ENCODE measurements around the gene ZNF24. TPM values are rescaled to one million over a fixed set of nuclear protein-coding genes. Genes with fewer than 3 reads are reported as not detected.

ZNF24 gene
- total RNA-seq, 3 donors from 2014 or later = 39.0 to 79.0 (median 52.8) TPM

GRCh38 chr18:35289293-35289692 is 54.9 kb downstream of the ZNF24 start:
- intact Hi-C loops (cut with DNase I; ENCODE audit: low total_unique reads) = no loop called here
- H3K27ac ChIP-seq = peak overlapping the region; percentile 94 to 95

DNA sequence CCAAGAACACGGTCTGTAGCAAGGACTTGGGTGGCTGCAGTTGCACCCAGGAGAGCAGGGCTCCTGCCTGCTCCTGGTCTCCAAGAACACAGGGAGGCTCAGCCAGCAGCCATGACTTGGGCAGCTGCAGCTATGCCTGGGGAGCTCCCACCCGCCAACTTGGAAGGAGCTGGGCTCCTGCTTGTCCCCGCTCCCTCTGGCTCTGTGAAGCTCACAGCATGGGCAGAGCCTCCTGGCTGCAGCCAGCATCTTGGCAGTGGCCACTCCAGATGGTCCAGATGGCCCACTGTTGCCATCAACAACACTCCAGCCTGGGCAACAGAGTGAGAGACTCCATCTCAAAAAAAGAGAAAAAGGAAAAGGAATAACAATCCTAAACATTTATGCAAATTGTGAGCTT is 59.4 kb downstream of the ZNF24 start:
- intact Hi-C loops (cut with DNase I; ENCODE audit: low total_unique reads) = no loop called here
- no peaks in the 10 kb centered on the region for H3K36me3 ChIP-seq
- no peaks in the 10 kb centered on the region for H3K9me3 ChIP-seq
- TF ChIP-seq POLR2A (IDR thresholded peaks at IDR 0.05) = no peak
- TF ChIP-seq CTCF (IDR thresholded peaks at IDR 0.05) = no peak
- no peak for TF ChIP-seq POLR2AphosphoS5 (IDR thresholded peaks at IDR 0.05)
- no peaks in the 10 kb centered on the region for H3K27me3 ChIP-seq
- no peak for DNase-seq (ENCODE audit: low spot score in 2 of 2)
- H3K4me3 ChIP-seq = no peak overlapping the region
- no peaks in the 10 kb centered on the region for H3K4me1 ChIP-seq
- no peak overlapping the region for H3K27ac ChIP-seq

More at GRCh38 chr18:35289293-35289692, 54.9 kb downstream of the ZNF24 start:
- no peak for TF ChIP-seq POLR2AphosphoS5 (IDR thresholded peaks at IDR 0.05)
- Histone ChIP-seq H3K4me3 (peak overlapping the region; percentile 60 to 98 (median 79)), H3K4me1 (no peaks in the 10 kb centered on the region), H3K27me3 (no peaks in the 10 kb centered on the region), H3K9me3 (no peaks in the 10 kb centered on the region), H3K36me3 (no peaks in the 10 kb centered on the region)
- no peak for DNase-seq (ENCODE audit: low spot score in 2 of 2)

DNA sequence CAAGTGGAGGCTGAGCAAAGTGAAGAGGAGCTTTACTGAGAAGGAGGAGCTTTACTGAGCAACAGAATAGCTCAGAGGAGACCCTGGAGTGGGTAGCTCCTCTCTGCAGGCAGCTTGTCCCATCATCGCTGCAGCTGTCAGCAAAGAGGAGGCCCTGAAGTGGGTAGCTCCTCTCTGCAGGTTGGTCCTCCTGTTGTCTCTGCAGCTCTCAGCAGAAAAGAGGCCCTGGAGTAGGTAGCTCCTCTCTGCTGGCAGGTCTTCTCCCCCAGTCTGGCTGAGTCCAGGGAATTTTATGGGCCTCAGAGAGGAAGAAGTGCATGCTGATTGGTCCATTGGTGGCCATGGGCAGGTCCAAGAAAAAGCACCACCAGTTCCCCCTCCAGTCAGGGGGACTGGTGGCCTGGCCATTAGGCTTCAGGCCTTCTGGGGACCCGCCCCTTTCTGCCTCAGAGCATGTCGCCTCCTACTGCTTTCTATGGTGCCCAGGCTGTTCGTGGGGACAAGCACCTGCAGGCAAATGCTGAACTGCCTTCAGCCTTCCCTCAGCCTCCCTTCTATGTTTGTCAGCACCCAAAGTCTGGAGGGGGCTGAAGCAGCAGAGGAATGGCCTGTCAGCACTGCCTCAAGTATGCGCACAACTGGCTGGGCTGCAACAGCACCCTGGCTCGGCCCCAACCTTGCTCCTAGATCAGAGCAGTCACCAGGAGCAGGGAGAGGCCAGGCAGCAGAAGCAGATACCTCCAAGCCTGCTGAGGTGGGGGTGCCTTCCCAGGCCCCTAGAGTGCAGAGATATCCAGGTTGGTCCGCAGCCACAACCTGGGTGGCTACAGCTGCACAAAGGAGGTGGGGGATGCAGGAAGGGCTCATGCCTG is 60.1 kb downstream of the ZNF24 start:
- TF ChIP-seq CTCF (IDR thresholded peaks at IDR 0.05) (no peak), POLR2AphosphoS5 (IDR thresholded peaks at IDR 0.05) (no peak), POLR2A (IDR thresholded peaks at IDR 0.05) (no peak)
- Histone ChIP-seq H3K27ac (no peak overlapping the region), H3K9me3 (no peaks in the 10 kb centered on the region), H3K27me3 (no peaks in the 10 kb centered on the region), H3K4me1 (no peaks in the 10 kb centered on the region), H3K4me3 (no peak overlapping the region), H3K36me3 (no peaks in the 10 kb centered on the region)
- DNase-seq (ENCODE audit: low spot score in 2 of 2) = no peak
- intact Hi-C loops (cut with DNase I; ENCODE audit: low total_unique reads) = no loop called here

DNA sequence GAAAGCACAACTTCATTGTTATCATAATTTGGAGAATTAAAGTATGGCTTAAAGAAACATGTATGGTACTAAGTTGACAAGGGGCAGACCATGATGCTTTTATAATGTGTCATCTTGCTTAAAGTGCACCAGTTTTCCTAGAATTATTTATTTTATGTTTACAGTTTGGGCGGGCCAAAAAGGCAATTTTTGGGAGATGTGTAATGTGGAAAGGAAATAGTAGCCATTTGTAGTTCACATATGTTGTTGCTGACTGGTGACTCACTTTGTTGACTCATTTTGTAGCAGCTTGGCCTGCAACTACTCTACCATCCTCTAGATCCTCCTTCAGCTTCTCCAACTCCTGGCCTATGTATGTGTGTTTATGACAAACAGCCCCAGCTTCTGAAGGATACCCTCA is 61.9 kb downstream of the ZNF24 start:
- no peak for DNase-seq (ENCODE audit: low spot score in 2 of 2)
- no peaks in the 10 kb centered on the region for H3K27me3 ChIP-seq
- H3K36me3 ChIP-seq = no peaks in the 10 kb centered on the region
- no peak overlapping the region for H3K27ac ChIP-seq
- no peaks in the 10 kb centered on the region for H3K9me3 ChIP-seq
- no peak overlapping the region for H3K4me3 ChIP-seq
- TF ChIP-seq POLR2A (IDR thresholded peaks at IDR 0.05) (no peak), CTCF (IDR thresholded peaks at IDR 0.05) (no peak), POLR2AphosphoS5 (IDR thresholded peaks at IDR 0.05) (no peak)
- intact Hi-C loops (cut with DNase I; ENCODE audit: low total_unique reads) = no loop called here
- no peaks in the 10 kb centered on the region for H3K4me1 ChIP-seq

Other genes starting within 250 kb of the ZNF24 start
- 10 to 100 TPM; 27.2 to 44.5 (median 38.0) TPM for gene ZNF397, start 103.4 kb downstream of the ZNF24 start, total RNA-seq
- gene ZSCAN30, start 54.2 kb downstream of the ZNF24 start, total RNA-seq = 10 to 100 TPM; 12.5 to 33.2 (median 21.3) TPM
- 1 to 10 TPM; 2.4 to 7.8 (median 4.3) TPM for gene ZNF396, start 32.9 kb upstream of the ZNF24 start, total RNA-seq
- gene INO80C, start 153.5 kb upstream of the ZNF24 start, total RNA-seq = 10 to 100 TPM in 1 of 3 donors, 1 to 10 TPM in 2; 5.9 to 14.7 (median 6.7) TPM
- gene GALNT1, start 237.3 kb upstream of the ZNF24 start, total RNA-seq = 10 to 100 TPM; 34.9 to 60.9 (median 46.5) TPM

Measured in breast epithelium (tissue), 4 donors.